ENCODE results near the gene CDC37L1.

GRCh38 chr9:4739587-4740387 is 60.4 kb downstream of the CDC37L1 start:
- TF ChIP-seq CTCF (IDR thresholded peaks at IDR 0.05) (no peak), POLR2A (IDR thresholded peaks at IDR 0.05) (no peak)
